ENCODE measurements around the gene DPF3.

The DPF3 gene

DNA sequence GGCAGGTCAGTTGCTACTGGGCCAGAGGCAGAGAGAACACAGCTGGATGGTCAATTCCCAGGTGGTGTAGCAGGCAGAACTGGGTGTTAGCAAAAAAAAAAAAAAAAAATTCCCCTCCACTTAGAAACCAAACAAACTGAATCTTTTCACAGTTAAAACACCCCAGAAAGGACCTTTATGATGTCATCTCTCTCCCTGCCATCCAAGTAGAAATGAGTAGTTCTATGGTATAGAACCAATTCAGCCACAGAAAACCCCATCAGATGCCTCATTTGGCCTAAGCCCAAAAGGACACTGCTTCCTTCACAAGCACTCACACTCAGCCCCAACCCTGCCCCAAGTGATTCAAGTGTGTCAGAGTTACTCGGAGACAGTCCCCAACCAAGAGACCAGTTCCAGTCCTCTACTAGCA is 230.8 kb downstream of the DPF3 start:
- no peak overlapping the region for H3K4me3 ChIP-seq (ENCODE audit: low read length)
- no peak for DNase-seq (ENCODE audit: low read depth)
- TF ChIP-seq, protein P1, sequence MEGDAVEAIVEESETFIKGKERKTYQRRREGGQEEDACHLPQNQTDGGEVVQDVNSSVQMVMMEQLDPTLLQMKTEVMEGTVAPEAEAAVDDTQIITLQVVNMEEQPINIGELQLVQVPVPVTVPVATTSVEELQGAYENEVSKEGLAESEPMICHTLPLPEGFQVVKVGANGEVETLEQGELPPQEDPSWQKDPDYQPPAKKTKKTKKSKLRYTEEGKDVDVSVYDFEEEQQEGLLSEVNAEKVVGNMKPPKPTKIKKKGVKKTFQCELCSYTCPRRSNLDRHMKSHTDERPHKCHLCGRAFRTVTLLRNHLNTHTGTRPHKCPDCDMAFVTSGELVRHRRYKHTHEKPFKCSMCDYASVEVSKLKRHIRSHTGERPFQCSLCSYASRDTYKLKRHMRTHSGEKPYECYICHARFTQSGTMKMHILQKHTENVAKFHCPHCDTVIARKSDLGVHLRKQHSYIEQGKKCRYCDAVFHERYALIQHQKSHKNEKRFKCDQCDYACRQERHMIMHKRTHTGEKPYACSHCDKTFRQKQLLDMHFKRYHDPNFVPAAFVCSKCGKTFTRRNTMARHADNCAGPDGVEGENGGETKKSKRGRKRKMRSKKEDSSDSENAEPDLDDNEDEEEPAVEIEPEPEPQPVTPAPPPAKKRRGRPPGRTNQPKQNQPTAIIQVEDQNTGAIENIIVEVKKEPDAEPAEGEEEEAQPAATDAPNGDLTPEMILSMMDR (IDR thresholded peaks at IDR 0.05; ENCODE audit: insufficient read depth, low read depth, low read length, missing control alignments) = no peak

DNA sequence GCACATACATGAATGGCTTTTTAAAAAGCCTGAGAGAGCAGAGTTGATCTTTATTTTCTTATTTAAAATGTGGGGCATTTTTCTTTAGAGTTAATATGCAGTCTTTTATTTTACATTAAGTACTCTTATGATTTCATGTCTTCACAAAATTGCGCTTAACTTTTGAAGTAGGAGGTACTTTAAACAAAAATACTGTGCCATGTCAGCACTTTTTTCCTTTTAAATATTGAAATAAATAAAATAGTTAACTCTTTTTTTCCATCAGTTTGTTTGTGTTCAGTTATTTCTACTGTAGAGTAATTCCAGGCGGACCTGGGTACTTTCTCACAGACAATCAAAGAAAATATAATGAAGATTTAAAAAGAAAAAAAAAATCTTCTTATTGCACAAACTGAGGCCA is 231.7 kb downstream of the DPF3 start:
- TF ChIP-seq, protein P1 (IDR thresholded peaks at IDR 0.05; ENCODE audit: insufficient read depth, low read depth, low read length, missing control alignments) = no peak
- no peak for DNase-seq (ENCODE audit: low read depth)
- H3K4me3 ChIP-seq (ENCODE audit: low read length) = no peak overlapping the region

GRCh38 chr14:72657214-72657921 is 236.5 kb downstream of the DPF3 start:
- H3K4me3 ChIP-seq (ENCODE audit: low read length) = no peak overlapping the region
- DNase-seq (ENCODE audit: low read depth) = peak; percentile 23
- TF ChIP-seq, protein P1 (IDR thresholded peaks at IDR 0.05; ENCODE audit: insufficient read depth, low read depth, low read length, missing control alignments) = no peak

DNA sequence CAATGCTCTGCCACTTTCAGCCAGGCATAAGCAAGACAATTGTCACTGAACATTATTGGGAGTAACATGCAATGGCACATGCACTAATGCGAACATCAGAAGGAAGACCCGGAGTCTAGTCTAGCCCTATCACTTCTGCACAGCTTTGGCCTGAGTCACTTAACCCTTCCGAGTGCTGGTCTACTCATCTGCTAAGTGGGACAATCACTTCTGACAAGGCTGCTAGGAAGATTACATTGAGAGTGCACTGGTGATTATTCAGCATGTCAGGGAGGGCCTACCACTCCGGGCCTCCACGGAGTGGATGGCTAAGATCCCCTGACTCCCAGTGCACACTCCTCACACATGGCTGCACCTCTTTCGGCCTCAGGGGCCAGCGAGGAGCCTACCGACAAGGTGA is 240.9 kb downstream of the DPF3 start:
- TF ChIP-seq, protein P1 (IDR thresholded peaks at IDR 0.05; ENCODE audit: insufficient read depth, low read depth, low read length, missing control alignments) = no peak
- H3K4me3 ChIP-seq (ENCODE audit: low read length) = no peak overlapping the region
- DNase-seq (ENCODE audit: low read depth) = no peak

DNA sequence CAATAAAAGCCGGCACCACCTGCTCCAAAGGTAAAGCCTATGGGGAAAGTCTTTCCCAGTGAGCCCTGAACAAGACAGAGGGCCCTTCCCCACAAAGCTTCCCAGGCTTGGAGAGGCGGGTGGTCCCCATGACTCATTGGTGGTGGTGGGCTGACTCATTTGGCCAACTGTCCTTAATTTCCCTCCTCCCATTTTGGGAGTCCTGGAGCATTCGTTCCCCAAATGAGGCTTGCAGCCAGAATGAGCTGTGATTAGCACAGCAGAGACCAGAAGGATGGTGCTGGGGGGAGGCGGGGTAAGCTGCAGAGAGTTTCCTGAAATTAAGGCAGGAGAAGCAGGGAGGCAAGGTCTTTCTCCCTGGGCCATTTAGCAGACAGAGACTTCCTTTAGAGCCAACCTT is 241.7 kb downstream of the DPF3 start:
- DNase-seq (ENCODE audit: low read depth) = no peak
- no peak overlapping the region for H3K4me3 ChIP-seq (ENCODE audit: low read length)
- TF ChIP-seq, protein P1 (IDR thresholded peaks at IDR 0.05; ENCODE audit: insufficient read depth, low read depth, low read length, missing control alignments) = no peak

DNA sequence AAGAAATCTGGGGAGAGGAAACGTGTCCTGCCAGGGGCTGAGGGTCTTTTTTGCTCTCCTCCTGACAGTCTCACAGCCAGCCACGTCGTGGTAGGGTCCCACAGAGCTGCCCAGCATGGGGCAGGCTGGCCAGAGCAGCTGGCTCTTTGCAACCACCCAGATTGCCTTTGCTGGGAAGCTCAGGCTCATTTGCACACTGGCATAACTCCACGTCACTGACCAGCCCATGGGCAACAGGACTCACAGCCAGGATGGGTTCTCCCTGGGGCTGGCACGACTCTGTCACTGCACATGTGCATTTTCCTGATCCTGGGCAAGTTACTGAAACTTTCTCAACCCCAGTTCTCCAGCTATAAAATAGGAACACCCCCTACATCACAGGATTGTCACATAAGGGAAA is 242.2 kb downstream of the DPF3 start:
- H3K4me3 ChIP-seq (ENCODE audit: low read length) = no peak overlapping the region
- TF ChIP-seq, protein P1 (IDR thresholded peaks at IDR 0.05; ENCODE audit: insufficient read depth, low read depth, low read length, missing control alignments) = no peak
- no peak for DNase-seq (ENCODE audit: low read depth)

GRCh38 chr14:72651081-72651480 is 242.8 kb downstream of the DPF3 start:
- TF ChIP-seq, protein P1 (IDR thresholded peaks at IDR 0.05; ENCODE audit: insufficient read depth, low read depth, low read length, missing control alignments) = no peak
- no peak for DNase-seq (ENCODE audit: low read depth)
- no peak overlapping the region for H3K4me3 ChIP-seq (ENCODE audit: low read length)
